Effector CD4-positive, alpha-beta T cell (primary cell): ENCODE results near the gene CMTM2.

Source experiments
- DNase-seq: peaks from one replicate; pipeline ENCODE4 v3.0.0-alpha.2; 2020

CMTM2 gene

GRCh38 chr16:66637806-66638205 lies 58.5 kb downstream of the CMTM2 start:
- no peak for DNase-seq
